M059J (cell line): ENCODE results near the gene METTL15. TPM values are rescaled to one million over a fixed set of nuclear protein-coding genes. Genes with fewer than 3 reads are reported as not detected.
"Not testable (repeated sequence)": the region's sequence is repeated elsewhere in the genome, so short reads cannot be mapped to it uniquely, and the experiment has no call there.

Experiments
- DNase-seq: peaks from one replicate; pipeline ENCODE4 v3.0.0-alpha.2; 2012; ENCODE audit warnings: low read depth
- total RNA-seq: library from RNA; depleted of rRNA; stranded (reverse); fragments of >200 nt; shearing (Covaris generic); gene quantifications from 2 replicates; pipeline ENCODE4 v1.2.3, GENCODE V29; 2014

METTL15 gene
- total RNA-seq, 1 experiment from 2014 or later = 17.0 TPM

DNA sequence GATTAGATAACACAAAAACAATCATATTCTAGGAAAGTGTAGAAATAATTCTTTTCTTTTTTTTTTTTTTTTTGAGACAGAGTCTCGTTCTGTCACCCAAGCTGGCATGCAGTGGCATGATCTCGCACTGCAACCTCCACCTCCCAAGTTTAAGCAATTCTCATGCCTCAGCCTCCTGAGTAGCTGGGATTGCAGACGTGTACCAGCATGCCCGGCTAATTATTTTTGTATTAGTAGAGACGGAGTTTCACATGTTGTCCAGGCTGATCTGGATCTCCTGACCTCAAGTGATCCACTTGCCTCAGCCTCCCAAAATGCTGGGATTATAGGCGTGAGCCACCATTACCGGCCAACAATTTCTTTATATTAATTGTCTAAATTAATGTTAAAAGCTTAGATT, 182.8 kb downstream of the METTL15 start:
- DNase-seq = not testable (repeated sequence)

DNA sequence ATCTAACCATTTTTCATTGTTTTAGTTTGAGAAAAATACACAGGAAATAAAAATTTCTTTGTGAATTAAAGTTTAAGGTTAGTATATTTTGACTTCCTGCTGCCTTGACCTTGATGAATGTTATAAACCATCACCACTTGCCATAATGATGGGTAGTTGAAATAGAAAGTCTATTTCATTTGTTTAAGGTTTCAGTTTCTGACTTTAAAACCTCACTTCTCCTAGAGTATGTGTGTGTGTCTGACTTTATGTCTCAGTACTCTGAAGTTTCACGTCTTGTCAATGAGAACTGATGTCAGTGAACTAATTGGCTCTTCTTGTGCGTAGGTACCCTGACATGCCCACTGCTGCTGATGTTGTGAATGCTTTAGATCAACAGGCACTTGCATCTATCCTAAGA, 188.2 kb downstream of the METTL15 start:
- no peak for DNase-seq

- DNase-seq = no peak
Measured at GRCh38 chr11:28298209-28298608, 190.0 kb downstream of the METTL15 start.

- DNase-seq = no peak
Measured at GRCh38 chr11:28303477-28304191, 195.4 kb downstream of the METTL15 start.

GRCh38 chr11:28315440-28315839, 207.3 kb downstream of the METTL15 start:
- no peak for DNase-seq

GRCh38 chr11:28318871-28319270, 210.7 kb downstream of the METTL15 start:
- no peak for DNase-seq

- DNase-seq = no peak
Measured at GRCh38 chr11:28323621-28324020, 215.4 kb downstream of the METTL15 start.

DNA sequence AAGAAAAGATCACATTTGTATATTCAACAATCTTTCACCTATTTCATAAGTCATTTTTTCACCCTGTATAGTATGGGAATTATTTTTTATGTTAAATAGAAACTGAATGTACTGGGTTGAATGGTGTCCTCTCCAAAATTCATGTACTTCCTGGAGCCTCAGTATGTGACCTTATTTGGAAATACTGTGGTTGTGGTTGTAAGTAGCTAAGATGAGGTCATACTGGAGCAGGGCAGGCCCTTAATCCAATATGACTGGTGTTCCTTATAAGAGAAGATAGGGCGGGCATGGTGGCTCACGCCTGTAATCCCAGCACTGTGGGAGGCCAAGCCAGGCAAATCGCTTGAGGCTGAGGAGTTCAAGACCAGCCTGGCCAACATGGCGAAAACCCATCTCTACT, 224.2 kb downstream of the METTL15 start:
- not testable (repeated sequence) for DNase-seq

DNA sequence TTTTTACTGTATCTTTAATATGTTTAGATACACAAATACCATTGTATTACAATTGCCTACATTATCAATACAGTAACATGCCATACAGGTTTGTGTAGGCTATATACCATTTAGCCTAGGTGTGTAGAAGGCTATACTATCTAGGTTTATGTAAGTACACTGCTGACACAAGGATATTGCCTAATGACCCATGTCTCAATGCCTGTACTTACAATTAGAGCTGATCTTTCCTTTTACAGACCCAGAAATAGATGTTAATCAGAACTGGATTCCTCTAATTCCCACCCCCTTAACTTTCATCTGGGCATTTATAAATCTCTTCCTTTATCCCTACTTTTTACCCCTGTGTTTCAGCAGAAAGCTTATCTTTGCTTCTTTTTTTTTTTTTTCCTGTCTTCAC, 229.5 kb downstream of the METTL15 start:
- no peak for DNase-seq

GRCh38 chr11:28338371-28338770, 230.2 kb downstream of the METTL15 start:
- peak; percentile 16 for DNase-seq

DNA sequence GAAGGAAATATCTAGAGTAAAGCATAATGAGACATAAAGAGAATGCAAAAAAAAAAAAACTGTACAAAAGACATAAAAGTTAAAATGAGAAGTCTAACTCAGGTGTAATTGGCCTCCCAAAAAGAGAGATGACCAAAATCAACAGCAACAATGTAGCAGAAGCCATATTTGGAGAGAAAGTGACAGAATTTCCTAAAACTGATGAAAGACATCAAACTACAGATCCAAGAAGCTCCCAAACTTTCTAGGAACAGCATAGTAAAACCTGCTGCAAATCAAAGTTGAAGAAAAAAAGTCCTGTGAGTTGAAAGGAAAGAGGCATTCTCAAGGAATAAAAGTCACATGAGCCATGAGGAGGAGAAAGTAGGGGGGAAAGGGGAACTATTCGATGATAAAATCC, 231.3 kb downstream of the METTL15 start:
- DNase-seq = no peak

- DNase-seq = no peak
Measured at GRCh38 chr11:28342716-28343115, 234.5 kb downstream of the METTL15 start.

- DNase-seq = peak; percentile 89
Measured at GRCh38 chr11:28343304-28344233, 235.4 kb downstream of the METTL15 start.

DNA sequence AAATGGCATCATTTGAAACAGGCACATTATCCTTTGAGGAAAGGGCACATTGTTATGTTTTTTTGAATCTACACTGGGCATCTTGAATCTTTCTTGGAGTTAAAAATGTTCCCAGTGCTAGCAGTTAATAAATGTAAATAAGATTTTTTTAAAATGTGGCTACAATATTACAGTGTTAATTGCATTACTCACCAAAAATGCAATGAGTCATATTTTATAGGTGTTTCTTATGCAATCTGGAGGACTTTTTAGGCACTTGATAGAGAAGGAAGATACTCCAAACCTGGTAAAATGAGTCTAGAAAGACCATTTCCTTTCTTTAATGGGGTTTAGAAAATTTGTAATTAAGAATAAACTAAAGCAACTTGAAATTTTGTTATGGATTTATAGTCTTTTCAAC, 238.0 kb downstream of the METTL15 start:
- DNase-seq = peak; percentile 55

GRCh38 chr11:28346721-28347120, 238.5 kb downstream of the METTL15 start:
- DNase-seq = peak; percentile 49

GRCh38 chr11:28347371-28347770, 239.2 kb downstream of the METTL15 start:
- DNase-seq = peak; percentile 43

GRCh38 chr11:28350216-28350615, 242.0 kb downstream of the METTL15 start:
- DNase-seq = peak; percentile 28

DNA sequence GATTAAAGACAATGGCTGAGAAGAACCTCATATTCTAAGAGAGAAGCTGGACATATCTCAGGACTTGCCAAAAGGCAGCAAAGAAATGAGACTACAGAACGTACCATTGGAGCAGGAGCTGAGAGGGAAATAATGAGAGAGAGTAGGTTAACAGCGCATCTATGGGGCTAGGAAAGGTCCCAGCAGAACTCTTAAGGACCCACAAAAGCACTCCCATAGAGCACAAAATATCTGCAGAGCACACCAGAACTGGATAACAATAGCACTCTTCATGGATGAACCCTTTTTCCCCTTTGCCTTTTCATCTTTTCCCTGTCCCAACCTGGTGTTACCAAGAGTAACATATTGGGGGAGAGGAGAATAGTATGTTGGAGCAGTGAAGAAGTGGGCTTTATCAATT, 245.8 kb downstream of the METTL15 start:
- DNase-seq = no peak

DNA sequence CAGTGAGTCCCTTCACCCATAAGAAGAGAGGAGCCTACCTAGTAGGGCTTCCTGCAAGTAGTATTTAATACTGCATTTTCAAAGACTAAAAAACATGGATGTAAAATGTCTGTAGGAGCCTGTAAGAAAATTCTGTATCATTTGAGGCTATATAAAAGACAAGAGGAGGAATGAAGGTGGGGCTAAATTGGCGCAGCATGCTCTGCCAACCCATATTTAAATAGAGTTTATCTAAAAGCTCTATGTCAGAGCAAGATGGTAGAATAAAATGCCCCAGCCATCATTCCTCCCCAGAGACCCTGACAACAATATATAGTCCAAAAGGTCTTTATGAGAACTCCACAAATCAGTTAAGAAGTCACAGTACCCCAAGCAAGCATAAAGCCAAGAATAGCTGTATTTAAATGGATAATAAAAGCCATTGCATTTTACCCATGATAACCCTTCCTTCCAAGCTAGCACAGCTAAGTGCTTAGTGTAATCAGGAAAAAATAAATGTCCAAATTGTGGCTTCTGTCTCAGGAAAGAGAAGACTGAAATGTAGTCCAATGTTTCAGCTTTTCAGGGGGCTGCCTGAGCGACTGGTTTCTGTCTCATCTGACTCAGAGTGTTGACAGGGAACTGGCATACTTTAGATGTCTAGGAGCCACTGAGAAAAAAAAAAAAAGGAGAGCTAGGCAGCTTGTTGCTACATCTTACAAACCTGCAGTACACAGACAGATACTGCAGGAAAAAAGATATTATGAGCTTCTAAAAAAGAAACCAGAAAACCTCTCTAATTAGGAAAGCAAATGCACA, 258.6 kb downstream of the METTL15 start:
- DNase-seq = peak; percentile 42

DNA sequence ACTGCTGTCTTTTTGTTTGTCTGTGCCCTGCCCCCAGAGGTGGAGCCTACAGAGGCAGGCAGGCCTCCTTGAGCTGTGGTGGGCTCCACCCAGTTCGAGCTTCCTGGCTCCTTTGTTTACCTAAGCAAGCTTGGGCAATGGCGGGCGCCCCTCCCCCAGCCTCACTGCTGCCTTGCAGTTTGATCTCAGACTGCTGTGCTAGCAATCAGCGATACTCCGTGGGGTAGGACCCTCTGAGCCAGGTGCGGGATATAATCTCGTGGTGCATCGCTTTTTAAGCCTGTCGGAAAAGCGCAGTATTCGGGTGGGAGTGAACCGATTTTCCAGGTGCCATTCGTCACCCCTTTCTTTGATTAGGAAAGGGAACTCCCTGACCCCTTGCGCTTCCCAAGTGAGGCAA, 269.9 kb downstream of the METTL15 start:
- not testable (repeated sequence) for DNase-seq
